SJCRH30 (cell line): ENCODE measurements around the gene PIH1D1. TPM values are rescaled to one million over a fixed set of nuclear protein-coding genes. Genes with fewer than 3 reads are reported as not detected.

Experiments
- total RNA-seq: library from RNA; depleted of rRNA; stranded (reverse); fragments of >200 nt; shearing (Covaris generic); gene quantifications from 2 replicates; pipeline ENCODE4 v1.2.3, GENCODE V29; 2014; rRNA removed

The PIH1D1 gene
- total RNA-seq, 1 experiment from 2014 or later, result 83.4 TPM

Other genes with a start within 250 kb of the PIH1D1 start
- 0.33 and 0.40 TPM in 2 replicates for gene SLC6A16, start 126.6 kb downstream of the PIH1D1 start, total RNA-seq
- not detected in 2 replicates for gene CD37, start 116.4 kb downstream of the PIH1D1 start, total RNA-seq
- 72.1 and 72.3 TPM in 2 replicates for gene TEAD2, start 89.4 kb downstream of the PIH1D1 start, total RNA-seq
- gene DKKL1, start 87.9 kb downstream of the PIH1D1 start, total RNA-seq, result 0.13 and 0.24 TPM in 2 replicates
- not detected in 2 replicates for gene KASH5, start 63.6 kb downstream of the PIH1D1 start, total RNA-seq
- not detected in 2 replicates for gene PTH2, start 28.4 kb downstream of the PIH1D1 start, total RNA-seq
- not detected in 2 replicates for gene GFY, start 26.4 kb downstream of the PIH1D1 start, total RNA-seq
- gene SLC17A7, start 10.3 kb downstream of the PIH1D1 start, total RNA-seq, result 0.18 TPM in 1 of 2 replicates, not detected in the other
- 11.0 and 12.3 TPM in 2 replicates for gene ALDH16A1, start 1.4 kb upstream of the PIH1D1 start, total RNA-seq
- 0.61 and 1.0 TPM in 2 replicates for gene FLT3LG, start 22.4 kb upstream of the PIH1D1 start, total RNA-seq
- 3,376 and 3,926 TPM in 2 replicates for gene RPL13A, start 35.8 kb upstream of the PIH1D1 start, total RNA-seq
- 2,852 and 3,079 TPM in 2 replicates for gene RPS11, start 44.6 kb upstream of the PIH1D1 start, total RNA-seq
- 25.0 and 26.6 TPM in 2 replicates for gene FCGRT, start 60.8 kb upstream of the PIH1D1 start, total RNA-seq
- 2.8 and 3.4 TPM in 2 replicates for gene RCN3, start 76.2 kb upstream of the PIH1D1 start, total RNA-seq
- 54.2 and 66.5 TPM in 2 replicates for gene NOSIP, start 128.7 kb upstream of the PIH1D1 start, total RNA-seq
- 0.51 and 0.58 TPM in 2 replicates for gene PRRG2, start 129.5 kb upstream of the PIH1D1 start, total RNA-seq
- gene PRR12, start 139.4 kb upstream of the PIH1D1 start, total RNA-seq, result 6.1 and 6.3 TPM in 2 replicates
- 7.5 and 7.6 TPM in 2 replicates for gene RRAS, start 188.3 kb upstream of the PIH1D1 start, total RNA-seq
- 15.9 and 16.3 TPM in 2 replicates for gene SCAF1, start 190.4 kb upstream of the PIH1D1 start, total RNA-seq
- gene IRF3, start 214.0 kb upstream of the PIH1D1 start, total RNA-seq, result 35.1 and 38.6 TPM in 2 replicates
- gene BCL2L12, start 214.1 kb upstream of the PIH1D1 start, total RNA-seq, result 45.2 and 61.7 TPM in 2 replicates
- gene PRMT1, start 225.5 kb upstream of the PIH1D1 start, total RNA-seq, result 385 and 390 TPM in 2 replicates
- 5.5 and 7.7 TPM in 2 replicates for gene ADM5, start 237.8 kb upstream of the PIH1D1 start, total RNA-seq
- 15.2 and 20.4 TPM in 2 replicates for gene CPT1C, start 239.3 kb upstream of the PIH1D1 start, total RNA-seq